ENCODE results near the gene LKAAEAR1. TPM values are rescaled to one million over a fixed set of nuclear protein-coding genes. Genes with fewer than 3 reads are reported as not detected.

LKAAEAR1 gene
- total and polyA plus RNA-seq, 2 of the 13 experiments (the other 11 are each of a cell fraction or from before 2014, with no cell fraction given) = not detected

GRCh38 chr20:64053841-64054661 lies 30.1 kb downstream of the LKAAEAR1 start (continued):
- no peak for TF ChIP-seq ARHGAP35 (CRISPR knock-in tag; IDR thresholded peaks at IDR 0.05; ENCODE audit: borderline replicate concordance)
- TF ChIP-seq, protein P1, sequence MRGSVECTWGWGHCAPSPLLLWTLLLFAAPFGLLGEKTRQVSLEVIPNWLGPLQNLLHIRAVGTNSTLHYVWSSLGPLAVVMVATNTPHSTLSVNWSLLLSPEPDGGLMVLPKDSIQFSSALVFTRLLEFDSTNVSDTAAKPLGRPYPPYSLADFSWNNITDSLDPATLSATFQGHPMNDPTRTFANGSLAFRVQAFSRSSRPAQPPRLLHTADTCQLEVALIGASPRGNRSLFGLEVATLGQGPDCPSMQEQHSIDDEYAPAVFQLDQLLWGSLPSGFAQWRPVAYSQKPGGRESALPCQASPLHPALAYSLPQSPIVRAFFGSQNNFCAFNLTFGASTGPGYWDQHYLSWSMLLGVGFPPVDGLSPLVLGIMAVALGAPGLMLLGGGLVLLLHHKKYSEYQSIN (CRISPR knock-in tag; IDR thresholded peaks at IDR 0.05; ENCODE audit: borderline replicate concordance) = no peak
- TF ChIP-seq ZNF773 (CRISPR knock-in tag; IDR thresholded peaks at IDR 0.05; ENCODE audit: borderline replicate concordance) = 0 out of 2 replicates have a peak, but pooled peaks have one; percentile 71
- TF ChIP-seq ZFP90 (CRISPR knock-in tag; IDR thresholded peaks at IDR 0.05; ENCODE audit: borderline replicate concordance) = peak; percentile 98
- TF ChIP-seq ZNF276 (CRISPR knock-in tag; IDR thresholded peaks at IDR 0.05; ENCODE audit: low read depth) = no peak; the same call in 1 of the 2 replicates
- no peak for TF ChIP-seq NFE2L1 (CRISPR knock-in tag; IDR thresholded peaks at IDR 0.05; ENCODE audit: borderline replicate concordance)
- TF ChIP-seq TCF7 (IDR thresholded peaks at IDR 0.05; ENCODE audit: low read depth) = no peak
- peak; percentile 64 for TF ChIP-seq ARNT2 (CRISPR knock-in tag; IDR thresholded peaks at IDR 0.05; ENCODE audit: low read depth)
- TF ChIP-seq JUND (CRISPR knock-in tag; IDR thresholded peaks at IDR 0.05) = peak; percentile 56; the same call in 1 of the 2 replicates
- TF ChIP-seq, protein P2, sequence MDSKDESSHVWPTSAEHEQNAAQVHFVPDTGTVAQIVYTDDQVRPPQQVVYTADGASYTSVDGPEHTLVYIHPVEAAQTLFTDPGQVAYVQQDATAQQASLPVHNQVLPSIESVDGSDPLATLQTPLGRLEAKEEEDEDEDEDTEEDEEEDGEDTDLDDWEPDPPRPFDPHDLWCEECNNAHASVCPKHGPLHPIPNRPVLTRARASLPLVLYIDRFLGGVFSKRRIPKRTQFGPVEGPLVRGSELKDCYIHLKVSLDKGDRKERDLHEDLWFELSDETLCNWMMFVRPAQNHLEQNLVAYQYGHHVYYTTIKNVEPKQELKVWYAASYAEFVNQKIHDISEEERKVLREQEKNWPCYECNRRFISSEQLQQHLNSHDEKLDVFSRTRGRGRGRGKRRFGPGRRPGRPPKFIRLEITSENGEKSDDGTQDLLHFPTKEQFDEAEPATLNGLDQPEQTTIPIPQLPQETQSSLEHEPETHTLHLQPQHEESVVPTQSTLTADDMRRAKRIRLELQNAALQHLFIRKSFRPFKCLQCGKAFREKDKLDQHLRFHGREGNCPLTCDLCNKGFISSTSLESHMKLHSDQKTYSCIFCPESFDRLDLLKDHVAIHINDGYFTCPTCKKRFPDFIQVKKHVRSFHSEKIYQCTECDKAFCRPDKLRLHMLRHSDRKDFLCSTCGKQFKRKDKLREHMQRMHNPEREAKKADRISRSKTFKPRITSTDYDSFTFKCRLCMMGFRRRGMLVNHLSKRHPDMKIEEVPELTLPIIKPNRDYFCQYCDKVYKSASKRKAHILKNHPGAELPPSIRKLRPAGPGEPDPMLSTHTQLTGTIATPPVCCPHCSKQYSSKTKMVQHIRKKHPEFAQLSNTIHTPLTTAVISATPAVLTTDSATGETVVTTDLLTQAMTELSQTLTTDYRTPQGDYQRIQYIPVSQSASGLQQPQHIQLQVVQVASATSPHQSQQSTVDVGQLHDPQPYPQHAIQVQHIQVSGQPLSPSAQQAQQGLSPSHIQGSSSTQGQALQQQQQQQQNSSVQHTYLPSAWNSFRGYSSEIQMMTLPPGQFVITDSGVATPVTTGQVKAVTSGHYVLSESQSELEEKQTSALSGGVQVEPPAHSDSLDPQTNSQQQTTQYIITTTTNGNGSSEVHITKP (CRISPR knock-in tag; IDR thresholded peaks at IDR 0.05; ENCODE audit: low read depth) = peak; percentile 55
- TF ChIP-seq, protein P3, sequence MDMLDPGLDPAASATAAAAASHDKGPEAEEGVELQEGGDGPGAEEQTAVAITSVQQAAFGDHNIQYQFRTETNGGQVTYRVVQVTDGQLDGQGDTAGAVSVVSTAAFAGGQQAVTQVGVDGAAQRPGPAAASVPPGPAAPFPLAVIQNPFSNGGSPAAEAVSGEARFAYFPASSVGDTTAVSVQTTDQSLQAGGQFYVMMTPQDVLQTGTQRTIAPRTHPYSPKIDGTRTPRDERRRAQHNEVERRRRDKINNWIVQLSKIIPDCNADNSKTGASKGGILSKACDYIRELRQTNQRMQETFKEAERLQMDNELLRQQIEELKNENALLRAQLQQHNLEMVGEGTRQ (IDR thresholded peaks at IDR 0.05; ENCODE audit: low read depth, low read length) = no peak
- TF ChIP-seq, protein P3 (CRISPR knock-in tag; IDR thresholded peaks at IDR 0.05; ENCODE audit: borderline replicate concordance) = no peak
- TF ChIP-seq PHF21A (CRISPR knock-in tag; IDR thresholded peaks at IDR 0.05) = peak; percentile 96
- peak in 1 of 2 experiments; percentile 73; a peak in 2 of 4 replicates for TF ChIP-seq ATF4 (CRISPR knock-in tag; IDR thresholded peaks at IDR 0.05)
- peak; percentile 100 for TF ChIP-seq TGIF2 (CRISPR knock-in tag; IDR thresholded peaks at IDR 0.05)
- peak; percentile 65 for TF ChIP-seq PHF5A (CRISPR knock-in tag; IDR thresholded peaks at IDR 0.05; ENCODE audit: low read depth, unreplicated experiment)
- TF ChIP-seq ZNF891 (CRISPR knock-in tag; IDR thresholded peaks at IDR 0.05) = peak; percentile 62; the same call in 1 of the 2 replicates

Measured in HepG2 (cell line).